ENCODE data around the gene GGCX.

DNA sequence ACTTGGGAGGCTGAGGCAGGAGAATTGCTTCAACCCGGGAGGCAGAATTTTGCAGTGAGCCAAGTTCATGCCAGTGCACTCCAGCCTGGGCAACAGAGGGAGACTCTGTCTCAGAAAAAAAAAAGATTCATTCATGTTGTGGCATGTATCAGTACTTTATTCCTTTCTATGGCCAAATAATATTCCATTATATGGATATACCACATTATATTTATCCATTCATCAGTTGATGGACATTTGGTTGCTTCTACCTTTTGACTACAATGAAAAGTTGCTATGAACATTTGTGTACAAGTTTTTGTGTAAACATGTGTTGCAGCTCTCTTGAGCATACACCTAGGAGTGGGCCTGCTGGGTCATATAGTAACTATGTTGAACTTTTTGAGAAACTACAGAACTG lies 31.5 kb downstream of the GGCX start:
- TF ChIP-seq, protein P1, sequence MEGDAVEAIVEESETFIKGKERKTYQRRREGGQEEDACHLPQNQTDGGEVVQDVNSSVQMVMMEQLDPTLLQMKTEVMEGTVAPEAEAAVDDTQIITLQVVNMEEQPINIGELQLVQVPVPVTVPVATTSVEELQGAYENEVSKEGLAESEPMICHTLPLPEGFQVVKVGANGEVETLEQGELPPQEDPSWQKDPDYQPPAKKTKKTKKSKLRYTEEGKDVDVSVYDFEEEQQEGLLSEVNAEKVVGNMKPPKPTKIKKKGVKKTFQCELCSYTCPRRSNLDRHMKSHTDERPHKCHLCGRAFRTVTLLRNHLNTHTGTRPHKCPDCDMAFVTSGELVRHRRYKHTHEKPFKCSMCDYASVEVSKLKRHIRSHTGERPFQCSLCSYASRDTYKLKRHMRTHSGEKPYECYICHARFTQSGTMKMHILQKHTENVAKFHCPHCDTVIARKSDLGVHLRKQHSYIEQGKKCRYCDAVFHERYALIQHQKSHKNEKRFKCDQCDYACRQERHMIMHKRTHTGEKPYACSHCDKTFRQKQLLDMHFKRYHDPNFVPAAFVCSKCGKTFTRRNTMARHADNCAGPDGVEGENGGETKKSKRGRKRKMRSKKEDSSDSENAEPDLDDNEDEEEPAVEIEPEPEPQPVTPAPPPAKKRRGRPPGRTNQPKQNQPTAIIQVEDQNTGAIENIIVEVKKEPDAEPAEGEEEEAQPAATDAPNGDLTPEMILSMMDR (IDR thresholded peaks at IDR 0.05; ENCODE audit: low read depth, low read length, poor library complexity, severe bottlenecking): no peak
- no peak for TF ChIP-seq EZH2phosphoT487 (IDR thresholded peaks at IDR 0.05; ENCODE audit: borderline replicate concordance, low read length)

Measured in DOHH2 (cell line).